NCI-H524 treated with DMSO at 0.1 percent for 48 hours (cell line): Measurements from ENCODE around the gene UGGT1.

Experiments used
- DNase-seq: peaks from one replicate; lab custom pipeline; 2025; lab: John Stamatoyannopoulos, UW

UGGT1 gene

DNA sequence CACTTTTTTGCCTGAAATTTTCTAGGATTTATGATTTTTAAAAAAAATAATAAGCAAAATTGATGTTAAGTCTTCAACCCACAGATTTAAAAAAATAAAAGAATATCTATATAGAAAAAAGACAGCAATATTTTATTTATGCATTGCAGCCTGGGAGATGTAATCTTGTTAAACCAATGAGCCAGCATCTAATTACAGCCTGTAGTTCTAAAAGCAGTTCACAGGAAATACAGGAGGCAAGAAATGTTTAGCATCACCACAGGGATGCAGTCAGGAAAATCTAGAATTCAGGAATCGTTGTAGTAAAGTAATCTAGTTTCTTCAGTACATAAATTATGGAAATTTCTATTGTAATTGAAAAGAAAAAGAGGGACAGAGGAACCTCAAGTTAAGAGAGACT is 17.2 kb downstream of the UGGT1 start:
- DNase-seq, result no peak

DNA sequence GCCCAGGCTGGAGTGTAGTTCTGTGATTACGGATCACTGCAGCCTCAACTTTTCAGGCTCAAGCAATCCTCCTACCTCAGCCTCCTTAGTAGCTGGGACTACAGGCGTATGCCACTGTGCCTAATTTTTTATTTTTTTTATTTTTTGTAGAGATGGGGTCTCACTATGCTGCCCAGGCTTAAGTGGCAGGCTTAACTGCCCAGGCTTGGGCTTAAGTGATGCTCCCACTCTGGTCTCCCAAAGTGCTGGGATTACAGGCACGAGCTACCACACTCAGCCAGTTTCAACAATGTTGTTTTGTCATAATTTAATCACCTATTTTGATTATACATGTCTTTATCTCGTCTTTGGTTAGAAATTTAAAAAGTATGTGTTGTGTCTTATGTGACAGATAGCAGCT is 18.2 kb downstream of the UGGT1 start:
- DNase-seq, result no peak

DNA sequence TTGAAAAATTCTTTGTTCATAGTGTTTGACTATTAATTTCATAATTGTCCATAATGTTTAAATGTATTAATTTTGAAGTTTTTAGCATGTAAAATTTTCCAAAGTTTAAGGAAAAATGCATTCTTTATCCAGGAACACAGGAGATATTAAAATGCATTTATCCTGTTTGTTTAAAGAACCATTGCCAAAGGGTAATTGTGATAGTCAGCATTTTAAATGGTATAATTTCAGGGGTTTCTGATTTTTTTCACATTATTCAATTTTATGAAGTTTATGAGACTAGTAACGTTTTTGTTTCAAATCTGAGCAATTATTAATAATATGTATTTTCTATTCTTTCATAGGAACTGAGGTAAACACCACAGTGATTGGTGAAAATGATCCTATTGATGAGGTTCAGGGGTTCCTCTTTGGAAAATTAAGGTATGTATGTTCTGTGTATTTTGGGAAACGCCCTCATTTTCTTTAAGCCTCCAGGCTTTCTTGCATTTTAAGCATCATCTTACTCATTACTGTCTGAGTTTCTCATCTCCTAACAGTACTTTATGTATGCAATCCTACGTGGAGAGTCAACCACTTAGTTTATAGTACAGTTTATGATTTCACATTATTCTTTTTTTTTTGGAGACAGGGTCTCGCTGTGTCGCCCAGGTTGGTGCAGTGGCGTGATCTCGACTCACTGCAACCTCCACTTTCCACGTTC is 25.1 kb downstream of the UGGT1 start:
- no peak for DNase-seq

DNA sequence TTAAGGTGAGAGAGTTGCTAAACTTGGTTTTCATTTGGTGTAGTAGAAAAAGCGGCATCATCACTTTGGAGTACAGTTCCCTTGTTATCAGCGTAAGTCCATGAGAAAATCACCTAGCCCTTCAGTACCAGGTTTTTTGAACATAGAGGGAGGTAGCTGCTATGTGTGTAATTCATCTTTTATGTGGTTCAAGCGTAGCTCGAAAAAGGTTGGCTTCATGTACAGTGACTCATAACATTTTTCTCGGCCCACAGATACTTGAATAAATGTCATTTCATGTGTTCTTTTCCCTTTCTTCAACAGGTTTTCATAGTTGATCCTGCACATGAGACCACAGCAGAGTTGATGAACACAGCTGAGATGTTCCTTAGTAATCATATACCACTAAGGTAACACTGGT is 43.6 kb downstream of the UGGT1 start:
- no peak for DNase-seq

DNA sequence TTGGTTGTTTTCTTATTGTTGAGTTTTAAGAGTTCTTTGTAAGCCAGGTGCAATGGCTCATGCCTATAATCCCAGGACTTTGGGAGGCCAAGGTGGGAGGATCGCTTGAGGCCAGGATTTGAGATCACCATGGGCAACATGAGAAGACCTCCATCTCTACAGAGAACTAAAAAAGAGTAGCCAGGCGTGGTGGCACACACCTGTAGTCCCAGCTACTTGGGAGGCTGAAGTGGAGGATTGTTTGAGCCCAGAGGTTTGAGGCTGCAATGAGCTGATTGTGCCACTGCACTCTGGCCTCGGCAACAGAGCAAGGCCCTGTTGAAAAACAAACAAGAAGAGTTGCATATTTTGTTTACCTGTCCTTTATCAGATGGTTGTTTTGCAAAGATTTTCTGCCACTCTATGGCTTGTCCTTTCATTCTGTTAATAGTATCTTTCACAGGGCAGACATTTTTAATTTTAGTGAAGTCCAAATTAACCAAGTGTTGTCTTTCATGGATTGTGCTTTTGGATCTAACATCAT is 46.2 kb downstream of the UGGT1 start:
- DNase-seq, result no peak

DNA sequence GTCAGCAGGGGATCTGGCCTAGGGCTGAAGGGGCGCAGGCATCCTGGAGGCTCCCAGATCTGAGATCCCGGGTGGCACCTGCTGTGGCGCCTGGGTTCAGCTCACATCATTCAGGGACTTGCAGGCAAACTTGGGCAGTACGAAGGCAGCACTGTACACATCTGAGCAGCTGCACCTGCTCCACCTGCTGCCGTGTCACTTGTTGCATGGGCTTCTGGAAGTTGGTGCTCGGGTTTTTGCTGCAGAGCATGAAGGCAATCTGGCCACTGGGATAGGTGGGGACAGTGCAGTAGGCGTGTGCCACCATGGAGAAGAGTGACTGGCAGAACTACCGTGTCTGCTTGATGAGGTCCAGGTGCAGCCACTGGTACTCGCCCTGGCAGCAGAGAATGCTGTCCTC is 48.6 kb downstream of the UGGT1 start:
- no peak for DNase-seq

DNA sequence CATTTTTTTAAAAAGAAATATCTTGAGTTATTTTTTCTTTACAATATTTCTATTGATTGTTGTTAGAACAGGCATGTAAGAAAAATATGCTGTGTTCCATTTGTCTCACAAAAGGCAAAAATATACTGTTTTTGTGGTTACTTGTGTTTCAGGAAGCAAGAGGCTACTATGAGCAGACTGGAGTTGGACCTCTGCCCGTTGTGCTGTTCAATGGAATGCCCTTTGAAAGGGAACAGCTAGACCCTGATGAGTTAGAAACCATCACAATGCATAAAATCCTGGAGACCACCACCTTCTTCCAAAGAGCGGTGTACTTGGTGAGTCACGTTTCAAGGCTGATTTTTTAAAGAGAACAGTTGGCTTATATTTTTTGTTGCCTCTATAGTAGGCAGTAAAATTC is 54.7 kb downstream of the UGGT1 start:
- DNase-seq, result no peak

DNA sequence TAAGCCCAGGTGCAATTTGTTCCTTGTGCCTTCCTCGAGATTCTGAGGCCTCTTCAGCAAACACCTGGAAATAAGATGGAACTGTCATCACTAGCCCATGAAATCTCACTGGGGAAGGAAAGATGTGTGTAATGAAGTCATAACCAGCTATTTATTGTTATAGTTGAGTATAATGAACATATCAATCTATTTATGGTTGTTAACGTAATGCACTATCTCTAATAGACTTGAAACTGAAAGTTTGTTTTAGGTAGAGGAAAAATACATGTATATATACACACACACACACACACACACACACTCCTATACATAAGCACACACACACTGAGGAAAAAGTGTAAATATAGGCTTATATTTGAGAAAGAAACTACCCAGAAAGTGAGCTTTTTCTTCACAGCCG is 62.8 kb downstream of the UGGT1 start:
- DNase-seq, result no peak

DNA sequence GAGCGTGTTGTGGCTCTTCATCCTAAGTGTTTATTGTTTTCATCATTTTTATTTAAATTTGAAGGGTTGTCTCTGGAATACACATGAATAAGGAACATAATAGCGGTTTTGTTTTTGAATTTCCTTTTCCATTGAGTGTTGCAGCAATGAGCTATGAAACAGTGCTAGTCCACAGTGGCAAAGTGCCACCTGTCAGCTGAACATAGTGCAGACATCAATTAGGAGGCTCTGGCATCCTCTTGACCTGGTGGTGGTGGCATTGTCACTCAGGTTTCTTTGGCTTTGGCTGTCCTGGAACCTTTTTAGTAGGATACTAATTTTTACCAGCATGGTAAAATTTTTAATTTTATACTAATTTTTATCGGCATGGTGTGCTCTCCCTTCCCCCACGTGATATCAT is 63.2 kb downstream of the UGGT1 start:
- no peak for DNase-seq

DNA sequence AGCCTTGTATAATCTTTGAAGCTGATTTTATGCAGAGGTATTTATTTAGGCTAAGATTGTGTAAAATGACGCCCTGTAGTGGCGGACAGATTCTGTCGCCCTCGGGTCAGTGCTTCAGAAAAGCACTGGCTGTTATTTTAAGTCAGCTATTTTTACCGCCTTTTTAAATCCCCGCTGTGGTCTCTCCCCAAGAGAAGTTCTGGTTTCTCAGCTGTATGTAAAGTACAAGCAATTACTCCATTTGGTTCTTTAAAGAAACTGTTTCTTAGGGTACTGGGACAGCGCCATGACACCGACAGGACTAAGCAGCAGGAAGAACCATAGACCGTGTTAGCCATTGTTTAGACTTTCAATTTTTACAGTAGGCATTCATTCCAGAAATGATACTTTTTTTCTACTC is 65.0 kb downstream of the UGGT1 start:
- no peak for DNase-seq

DNA sequence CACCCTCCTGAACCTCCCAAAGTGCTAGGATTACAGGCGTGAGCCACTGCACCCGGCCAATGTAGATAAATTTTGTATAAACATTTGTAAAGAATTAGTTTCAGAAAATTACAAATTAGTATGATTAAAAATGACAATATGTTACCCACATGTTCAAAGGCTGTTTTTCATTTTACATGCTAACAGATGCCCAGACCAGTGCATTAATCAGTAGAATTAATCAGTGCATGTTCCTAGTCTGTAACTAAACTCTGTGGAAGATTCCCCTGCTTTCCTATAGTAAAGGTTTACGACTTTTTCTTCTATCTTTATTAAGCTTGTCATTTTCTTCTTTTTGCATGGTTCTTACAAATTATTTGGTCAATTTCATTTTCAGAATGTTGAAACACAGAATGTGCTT is 65.8 kb downstream of the UGGT1 start:
- no peak for DNase-seq

DNA sequence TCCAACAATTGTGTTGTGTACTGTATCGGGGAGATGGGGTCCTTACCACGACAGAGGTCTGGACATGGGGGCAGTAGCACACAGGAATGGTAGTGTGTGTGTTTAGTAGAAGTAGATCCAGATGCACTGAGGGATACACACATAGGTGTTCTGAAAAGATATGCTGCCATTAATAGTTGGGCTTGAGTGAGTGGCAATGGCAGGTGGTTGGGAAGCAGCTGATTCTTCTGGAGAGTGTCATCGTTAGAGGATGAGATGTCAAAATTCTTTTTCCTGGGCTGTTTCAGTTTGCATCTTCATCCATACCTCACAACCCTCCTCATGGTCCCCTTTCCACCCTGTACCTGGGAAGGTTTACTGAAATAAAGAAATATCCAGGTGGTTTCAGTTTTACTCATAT is 66.6 kb downstream of the UGGT1 start:
- no peak for DNase-seq

DNA sequence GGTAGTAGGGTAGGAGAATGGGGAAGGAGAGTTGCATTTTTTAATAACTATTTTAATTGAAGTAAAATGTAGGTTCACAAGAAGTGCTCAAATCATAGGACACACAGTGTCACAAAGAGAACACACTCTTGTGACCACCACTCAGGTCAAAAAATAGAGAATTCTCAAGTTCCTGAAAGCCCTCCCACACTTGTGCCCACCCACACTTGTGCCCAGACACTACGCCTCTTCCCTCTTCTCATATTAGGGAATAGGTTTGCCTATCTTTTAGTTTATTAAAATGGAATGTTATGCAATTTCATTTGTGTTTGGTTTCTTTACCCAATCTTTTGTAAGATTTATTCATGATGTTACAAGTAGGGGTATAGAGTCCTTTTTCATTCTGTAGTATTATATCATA is 67.2 kb downstream of the UGGT1 start:
- DNase-seq, result no peak

DNA sequence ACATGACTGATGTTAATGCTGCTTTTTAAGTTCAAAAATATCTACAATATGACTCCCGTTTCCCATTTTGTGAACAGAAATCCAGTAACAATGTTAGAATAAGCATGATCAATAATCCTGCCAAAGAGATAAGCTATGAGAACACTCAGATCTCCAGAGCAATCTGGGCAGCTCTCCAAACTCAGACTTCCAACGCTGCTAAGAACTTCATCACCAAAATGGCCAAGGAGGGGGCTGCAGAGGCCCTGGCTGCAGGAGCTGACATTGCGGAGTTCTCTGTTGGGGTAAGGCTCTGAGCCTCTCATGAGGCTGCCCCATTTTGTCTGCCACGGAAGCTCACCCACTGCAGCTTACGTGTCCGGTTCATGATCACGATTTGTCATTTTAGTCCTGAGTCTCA is 68.4 kb downstream of the UGGT1 start:
- no peak for DNase-seq

DNA sequence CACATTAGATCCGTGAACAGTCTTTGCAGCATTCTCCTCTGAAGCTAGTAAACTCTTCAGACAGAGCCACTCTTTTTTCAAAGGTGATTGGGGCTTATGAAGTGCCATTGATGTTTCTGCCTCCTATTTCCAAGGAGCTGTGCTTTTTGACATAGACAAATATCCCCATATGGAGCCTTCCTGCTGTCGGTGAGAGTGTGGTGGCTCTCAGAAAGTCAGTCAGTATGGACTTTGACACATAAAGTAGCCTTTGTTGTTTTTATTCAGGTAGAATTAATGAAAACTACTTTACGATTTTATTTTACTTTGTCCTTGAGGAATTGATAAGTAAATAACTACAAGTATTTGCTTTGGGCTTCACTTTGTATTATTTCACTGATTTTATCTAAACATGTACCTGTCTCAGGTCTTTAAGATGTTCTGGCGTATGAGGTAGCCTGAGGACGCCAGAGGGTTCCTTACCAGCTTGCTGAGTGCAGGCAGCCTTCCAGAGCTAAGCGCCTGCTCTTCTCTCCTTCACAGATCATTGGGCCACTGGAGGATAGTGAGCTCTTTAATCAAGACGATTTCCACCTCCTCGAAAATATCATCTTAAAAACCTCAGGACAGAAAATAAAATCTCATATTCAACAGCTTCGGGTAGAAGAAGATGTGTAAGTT is 69.7 kb downstream of the UGGT1 start:
- DNase-seq, result no peak

DNA sequence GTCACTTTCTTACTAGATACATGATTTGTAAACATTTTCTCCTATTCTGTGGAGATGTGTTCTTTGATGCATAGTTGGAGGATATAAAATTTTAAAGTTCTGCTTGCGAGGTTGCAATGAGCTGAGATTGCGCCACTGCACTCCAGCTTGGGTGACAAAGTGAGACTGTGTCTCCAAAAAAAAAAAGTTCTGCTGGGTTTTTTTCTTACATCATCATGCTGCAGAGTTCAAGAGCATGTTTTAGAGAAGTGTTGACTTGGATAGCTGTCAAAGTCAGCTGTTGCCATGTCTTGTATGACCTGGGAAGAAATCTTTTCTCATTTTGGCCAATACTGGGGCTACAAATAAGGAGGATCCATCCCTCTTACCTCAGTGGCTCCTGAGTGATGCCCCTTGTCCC is 71.3 kb downstream of the UGGT1 start:
- DNase-seq, result no peak

DNA sequence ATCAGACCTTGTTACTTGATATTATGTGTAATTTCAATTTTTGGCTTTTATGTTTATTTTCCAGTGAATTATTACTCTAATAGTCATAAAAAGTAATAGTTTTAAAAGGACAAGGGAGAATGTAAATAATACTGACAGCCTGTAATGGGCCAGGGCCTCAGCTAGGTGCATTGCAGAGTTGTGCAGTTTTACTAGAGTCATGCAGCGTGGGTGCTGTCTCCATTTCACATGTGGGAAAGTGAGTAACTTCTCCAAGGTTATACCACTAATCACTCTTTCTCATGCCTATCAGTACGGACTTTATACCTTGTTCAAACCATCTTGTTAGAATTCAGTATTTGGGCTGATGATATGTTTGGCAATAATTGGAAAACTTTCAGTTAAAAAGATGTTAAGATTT is 73.3 kb downstream of the UGGT1 start:
- DNase-seq, result no peak

DNA sequence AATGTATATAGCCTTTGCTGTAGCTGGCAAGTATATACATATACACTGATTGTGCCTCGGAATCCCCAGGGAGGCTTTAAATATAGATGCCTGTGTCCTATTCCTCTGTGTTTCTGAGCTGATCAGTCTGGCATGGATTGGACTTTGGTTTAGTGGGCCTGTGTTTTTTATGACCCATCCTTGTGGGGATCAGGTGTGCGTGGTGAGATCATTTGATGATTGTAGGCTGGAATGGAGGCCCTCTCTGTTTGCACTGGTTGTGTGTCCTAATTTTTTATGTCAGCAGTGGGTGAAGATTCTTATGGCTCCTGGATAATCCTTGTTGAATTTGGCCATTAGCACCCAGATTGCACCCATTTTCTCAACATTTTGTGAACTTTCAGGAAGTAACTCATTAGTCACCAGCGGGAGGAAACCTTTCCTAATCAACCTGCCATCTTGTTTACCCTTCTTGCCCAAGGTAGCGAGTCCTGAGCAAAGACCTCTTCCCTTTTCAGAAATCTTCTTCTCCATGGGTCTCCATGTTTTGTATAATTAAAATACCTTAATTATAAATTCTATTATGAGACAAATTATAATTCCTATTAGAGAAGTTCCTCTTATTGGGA is 75.8 kb downstream of the UGGT1 start:
- no peak for DNase-seq

DNA sequence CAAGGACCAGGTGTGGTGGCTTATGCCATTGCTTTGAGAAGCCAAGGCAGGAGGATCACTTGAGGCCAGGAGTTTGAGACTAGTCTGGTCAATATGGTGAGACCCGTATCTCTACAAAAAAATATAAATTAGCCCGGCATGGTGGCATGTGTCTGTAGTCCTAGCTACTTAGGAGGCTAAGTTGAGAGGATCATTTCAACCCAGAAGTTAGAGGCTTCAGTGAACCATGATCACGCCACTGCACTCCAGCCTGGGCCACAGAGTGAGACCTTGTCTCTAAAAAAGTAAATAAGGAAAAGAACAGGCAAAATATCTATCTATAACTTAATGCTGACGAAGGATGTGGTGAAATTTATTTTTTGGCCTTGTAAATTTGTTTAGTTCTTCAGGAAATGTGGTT is 78.1 kb downstream of the UGGT1 start:
- DNase-seq, result no peak

DNA sequence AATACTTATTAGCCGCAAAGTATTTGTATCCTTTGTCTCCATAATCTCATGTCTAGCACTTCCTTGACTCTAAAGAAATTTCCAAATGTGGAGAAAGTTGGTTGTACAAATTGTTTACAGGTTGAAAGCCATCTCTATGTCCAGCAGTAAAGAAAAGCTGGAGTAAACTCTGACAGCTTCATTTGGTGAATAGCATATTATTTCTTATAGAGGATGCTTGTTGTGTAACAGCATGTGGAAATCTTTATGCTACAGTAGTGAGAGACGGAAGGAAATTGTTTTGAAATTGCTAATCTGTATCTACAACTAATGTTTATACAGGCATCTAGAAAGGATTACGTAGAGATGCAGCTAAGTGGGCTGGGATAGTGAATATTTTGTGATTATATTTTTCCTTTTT is 78.5 kb downstream of the UGGT1 start:
- DNase-seq, result no peak

DNA sequence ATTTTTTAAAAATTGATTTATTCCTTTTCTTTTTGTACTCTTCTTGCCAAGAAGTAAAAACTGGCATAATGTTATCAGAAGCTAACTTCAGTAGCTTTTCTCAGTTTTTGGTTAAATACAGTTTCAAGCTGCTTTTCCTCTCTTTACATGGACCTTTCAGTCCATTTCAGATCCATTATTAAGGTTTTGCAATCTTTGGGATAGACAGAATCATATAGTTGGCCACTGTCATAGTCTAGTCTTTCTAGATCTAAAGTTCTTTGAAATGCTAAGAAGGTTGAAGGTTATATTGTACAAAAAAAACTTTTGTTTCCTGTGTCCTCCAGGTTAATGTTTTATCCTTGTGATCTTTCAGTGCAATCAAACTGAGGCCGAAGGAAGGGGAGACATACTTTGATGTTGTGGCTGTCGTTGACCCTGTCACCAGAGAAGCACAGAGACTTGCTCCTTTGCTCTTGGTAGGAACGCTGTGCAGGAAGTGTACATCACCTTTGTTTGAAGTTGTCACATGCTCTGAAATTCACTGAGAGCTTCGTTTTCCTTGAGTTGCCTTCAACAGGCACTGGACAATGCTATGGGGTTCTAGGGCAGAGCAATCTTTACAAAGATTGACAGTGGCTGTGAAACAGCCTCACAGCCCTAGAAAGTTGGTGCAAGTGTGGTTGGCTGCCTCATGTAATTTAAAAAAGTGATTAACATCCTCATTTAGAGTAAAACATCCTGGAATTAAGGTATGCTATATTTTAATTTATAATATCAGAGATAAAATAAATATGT is 79.1 kb downstream of the UGGT1 start:
- no peak for DNase-seq

DNA sequence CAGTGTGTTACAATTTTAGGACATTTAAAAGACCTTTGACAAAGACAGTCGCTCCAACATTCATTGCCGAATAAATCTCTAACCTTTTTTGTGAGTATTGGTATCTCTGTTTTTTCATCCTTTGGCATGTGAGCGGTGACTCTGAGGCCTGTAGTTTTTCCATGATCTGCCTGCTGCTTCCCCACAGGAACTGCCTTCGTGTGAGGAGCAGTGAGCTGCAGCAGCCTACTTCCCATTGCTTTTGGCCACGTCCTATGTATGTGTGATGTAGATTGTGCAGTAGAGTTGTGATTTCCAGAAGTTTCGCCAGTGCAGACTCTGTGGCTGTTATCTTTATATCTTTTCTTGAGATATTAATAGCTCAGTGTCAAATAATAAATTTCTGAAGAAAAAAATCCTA is 79.8 kb downstream of the UGGT1 start:
- DNase-seq, result no peak

DNA sequence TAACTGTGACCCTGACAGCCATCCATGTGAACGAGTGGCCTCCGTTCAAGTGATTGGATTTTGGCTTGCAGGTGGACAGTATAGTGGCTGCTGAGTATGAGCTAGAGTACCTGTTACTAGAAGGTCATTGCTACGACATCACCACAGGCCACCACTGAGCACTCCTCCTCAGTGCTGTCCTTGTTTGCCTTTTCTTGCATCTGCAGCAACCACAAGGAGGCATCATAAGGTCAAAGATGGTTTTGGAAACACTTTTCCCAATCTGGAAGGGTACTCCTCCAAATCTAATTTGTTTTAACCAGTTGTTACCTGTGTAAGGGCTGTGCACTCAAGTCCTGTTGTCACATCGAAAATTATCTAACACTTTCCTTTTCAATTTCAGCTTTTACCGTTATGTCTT is 81.2 kb downstream of the UGGT1 start:
- no peak for DNase-seq
